PC-9 (cell line): ENCODE measurements around the gene HPDL.

Experiments used
- EZH2 ChIP-seq: fragments of 200-600 bp; sonication (generic); IDR thresholded peaks from 2 replicates; pipeline ENCODE4 v1.8.0; 2017; ENCODE audit warnings: antibody characterized with exemption, low read depth
- TF ChIP-seq, protein P1 (sequence below): fragments of 200-600 bp; sonication (generic); conservative IDR thresholded peaks from 2 replicates; pipeline ENCODE4 v1.6.1; 2017; ENCODE audit warnings: mixed run types, antibody characterized with exemption, mild to moderate bottlenecking, moderate library complexity

DNA sequence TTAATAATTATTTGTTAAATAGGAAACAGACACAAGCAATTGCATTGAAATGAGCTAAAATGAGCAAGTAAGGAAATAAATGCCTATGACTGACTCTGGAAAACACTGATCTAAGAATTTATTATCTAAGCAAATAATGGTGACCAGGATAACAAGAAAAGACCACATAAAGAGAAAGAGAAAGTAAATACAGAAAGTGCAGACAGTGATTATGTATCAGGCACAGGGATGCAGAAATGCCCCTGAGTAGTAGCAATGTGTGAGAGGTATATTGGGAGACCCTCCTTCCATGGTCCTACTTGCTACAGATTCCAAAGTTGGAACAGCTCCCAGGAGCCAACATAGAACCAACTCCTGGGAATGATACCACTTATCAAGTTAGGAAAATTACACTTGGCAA, 46.9 kb downstream of the HPDL start:
- TF ChIP-seq, protein P1, sequence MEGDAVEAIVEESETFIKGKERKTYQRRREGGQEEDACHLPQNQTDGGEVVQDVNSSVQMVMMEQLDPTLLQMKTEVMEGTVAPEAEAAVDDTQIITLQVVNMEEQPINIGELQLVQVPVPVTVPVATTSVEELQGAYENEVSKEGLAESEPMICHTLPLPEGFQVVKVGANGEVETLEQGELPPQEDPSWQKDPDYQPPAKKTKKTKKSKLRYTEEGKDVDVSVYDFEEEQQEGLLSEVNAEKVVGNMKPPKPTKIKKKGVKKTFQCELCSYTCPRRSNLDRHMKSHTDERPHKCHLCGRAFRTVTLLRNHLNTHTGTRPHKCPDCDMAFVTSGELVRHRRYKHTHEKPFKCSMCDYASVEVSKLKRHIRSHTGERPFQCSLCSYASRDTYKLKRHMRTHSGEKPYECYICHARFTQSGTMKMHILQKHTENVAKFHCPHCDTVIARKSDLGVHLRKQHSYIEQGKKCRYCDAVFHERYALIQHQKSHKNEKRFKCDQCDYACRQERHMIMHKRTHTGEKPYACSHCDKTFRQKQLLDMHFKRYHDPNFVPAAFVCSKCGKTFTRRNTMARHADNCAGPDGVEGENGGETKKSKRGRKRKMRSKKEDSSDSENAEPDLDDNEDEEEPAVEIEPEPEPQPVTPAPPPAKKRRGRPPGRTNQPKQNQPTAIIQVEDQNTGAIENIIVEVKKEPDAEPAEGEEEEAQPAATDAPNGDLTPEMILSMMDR = no peak
- no peak for TF ChIP-seq EZH2
